Measurements from ENCODE around the gene MIS18BP1. TPM values are rescaled to one million over a fixed set of nuclear protein-coding genes. Genes with fewer than 3 reads are reported as not detected.
A peak's percentile ranks its signal among the peaks of the same experiment; 100 is the strongest.

The MIS18BP1 gene
- total RNA-seq, 4 donors from 2014 or later: 23.2 to 30.6 (median 27.3) TPM

DNA sequence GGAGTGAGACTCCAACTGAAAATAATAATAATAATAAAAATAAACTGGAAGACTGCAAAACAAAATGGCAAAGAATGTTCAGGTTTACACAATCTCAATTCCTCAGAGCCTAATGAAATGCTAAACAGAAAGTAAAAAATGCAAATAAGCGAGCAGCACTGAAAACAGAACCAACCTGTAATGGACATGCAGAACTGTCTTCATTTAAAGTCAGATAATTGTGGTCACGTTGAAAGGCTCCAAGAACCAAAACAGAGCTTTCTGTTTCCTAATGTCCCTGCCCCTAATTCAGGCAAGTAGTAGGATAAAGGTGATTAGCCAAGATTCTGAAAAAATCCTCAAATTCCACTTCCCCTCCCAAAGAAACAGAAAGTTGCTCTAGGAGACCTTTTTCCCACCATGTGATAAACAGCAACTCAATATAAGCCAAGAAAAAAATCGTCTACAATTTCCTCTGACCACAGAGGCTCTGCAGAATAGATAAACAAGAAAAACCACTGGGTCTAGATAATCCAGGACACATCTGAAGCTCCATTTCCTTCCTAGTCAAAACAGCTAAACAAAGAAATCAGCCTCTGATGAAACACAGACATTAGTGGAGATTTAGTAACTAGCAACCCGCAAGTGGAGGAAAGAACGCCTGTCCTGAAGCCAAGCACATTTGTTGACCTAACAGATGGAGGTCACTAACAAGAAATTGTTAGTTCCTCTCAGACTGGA is 3.0 kb downstream of the MIS18BP1 start:
- H3K4me3 ChIP-seq (ENCODE audit: low read depth, poor library complexity, severe bottlenecking): no peak overlapping the region
- DNase-seq (ENCODE audit: low spot score in 2 of 2): peak in 1 of 2 donors; percentile 20
- intact Hi-C loops (cut with DNase I; ENCODE audit: low total_unique reads): no loop called here
- 46 to 50% methylated on average over 5 of the region's 5 CpGs for WGBS, 2 donors
- no peak for TF ChIP-seq POLR2A (IDR thresholded peaks at IDR 0.05)

DNA sequence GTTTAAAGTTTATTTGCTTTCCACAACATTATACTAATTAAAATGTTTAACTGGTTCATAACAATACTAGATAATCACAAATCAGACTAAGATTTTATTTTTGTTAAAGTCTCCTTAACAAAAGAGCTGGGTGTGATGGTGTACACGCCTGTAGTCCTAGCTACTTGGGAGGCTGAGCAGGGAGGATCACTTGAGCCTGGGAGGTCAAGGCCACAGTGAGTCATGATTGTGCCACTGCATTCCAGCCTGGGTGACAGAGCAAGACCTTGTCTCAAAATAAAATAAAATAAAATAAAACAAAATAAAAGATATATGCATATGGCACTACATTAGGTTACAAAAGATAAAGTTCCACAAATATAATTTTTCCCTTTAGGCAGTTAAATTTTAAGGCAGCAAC is 5.6 kb downstream of the MIS18BP1 start:
- WGBS, 2 donors: 96 to 97% methylated on average over 1 of the region's 1 CpG
- no peak overlapping the region for H3K4me3 ChIP-seq (ENCODE audit: low read depth, poor library complexity, severe bottlenecking)
- no peak for DNase-seq (ENCODE audit: low spot score in 2 of 2)
- intact Hi-C loops (cut with DNase I; ENCODE audit: low total_unique reads): no loop called here
- TF ChIP-seq, protein P1, sequence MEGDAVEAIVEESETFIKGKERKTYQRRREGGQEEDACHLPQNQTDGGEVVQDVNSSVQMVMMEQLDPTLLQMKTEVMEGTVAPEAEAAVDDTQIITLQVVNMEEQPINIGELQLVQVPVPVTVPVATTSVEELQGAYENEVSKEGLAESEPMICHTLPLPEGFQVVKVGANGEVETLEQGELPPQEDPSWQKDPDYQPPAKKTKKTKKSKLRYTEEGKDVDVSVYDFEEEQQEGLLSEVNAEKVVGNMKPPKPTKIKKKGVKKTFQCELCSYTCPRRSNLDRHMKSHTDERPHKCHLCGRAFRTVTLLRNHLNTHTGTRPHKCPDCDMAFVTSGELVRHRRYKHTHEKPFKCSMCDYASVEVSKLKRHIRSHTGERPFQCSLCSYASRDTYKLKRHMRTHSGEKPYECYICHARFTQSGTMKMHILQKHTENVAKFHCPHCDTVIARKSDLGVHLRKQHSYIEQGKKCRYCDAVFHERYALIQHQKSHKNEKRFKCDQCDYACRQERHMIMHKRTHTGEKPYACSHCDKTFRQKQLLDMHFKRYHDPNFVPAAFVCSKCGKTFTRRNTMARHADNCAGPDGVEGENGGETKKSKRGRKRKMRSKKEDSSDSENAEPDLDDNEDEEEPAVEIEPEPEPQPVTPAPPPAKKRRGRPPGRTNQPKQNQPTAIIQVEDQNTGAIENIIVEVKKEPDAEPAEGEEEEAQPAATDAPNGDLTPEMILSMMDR (IDR thresholded peaks at IDR 0.05): no peak
- TF ChIP-seq POLR2A (IDR thresholded peaks at IDR 0.05): no peak

DNA sequence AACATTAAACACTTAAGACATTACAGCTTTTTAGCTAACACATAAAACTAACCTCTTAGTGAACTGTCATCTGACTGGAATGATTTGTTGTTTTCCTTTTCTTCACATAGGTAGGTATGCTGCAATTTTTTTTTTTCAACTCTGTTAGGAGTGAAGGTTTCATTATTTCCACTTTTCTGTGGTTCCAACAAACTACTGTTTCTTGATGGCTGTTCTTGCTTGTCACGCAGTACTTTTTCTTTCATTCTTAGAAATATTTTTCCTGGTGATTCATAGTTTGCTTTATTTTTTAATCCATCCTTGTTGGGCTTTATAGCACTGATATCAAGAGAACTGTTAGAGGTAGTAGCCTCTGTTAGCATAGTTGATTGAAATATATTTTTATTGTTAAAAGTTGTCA is 6.3 kb downstream of the MIS18BP1 start:
- no peak overlapping the region for H3K4me3 ChIP-seq (ENCODE audit: low read depth, poor library complexity, severe bottlenecking)
- intact Hi-C loops (cut with DNase I; ENCODE audit: low total_unique reads): no loop called here
- 82 to 90% methylated on average over 1 of the region's 1 CpG for WGBS, 2 donors
- no peak for TF ChIP-seq POLR2A (IDR thresholded peaks at IDR 0.05)
- TF ChIP-seq, protein P1 (IDR thresholded peaks at IDR 0.05): no peak
- no peak for DNase-seq (ENCODE audit: low spot score in 2 of 2)

DNA sequence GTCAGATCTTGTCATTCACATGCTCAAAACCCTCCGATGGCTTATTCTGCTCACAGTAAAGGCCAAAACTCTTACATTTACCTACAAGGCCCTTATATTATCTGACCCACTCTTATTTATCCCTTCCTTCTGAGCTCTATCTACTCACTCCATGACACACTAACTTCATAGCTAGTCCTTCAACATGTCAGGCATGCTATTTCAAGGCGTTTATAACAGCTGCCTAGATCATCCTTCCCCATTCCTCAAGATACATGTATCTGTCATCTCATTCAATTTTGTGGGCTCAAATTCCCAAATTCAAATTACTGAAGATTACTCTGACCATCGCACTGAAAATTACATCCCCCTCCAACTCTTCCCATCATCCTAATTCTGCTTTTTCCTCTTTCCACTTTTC is 6.9 kb downstream of the MIS18BP1 start:
- intact Hi-C loops (cut with DNase I; ENCODE audit: low total_unique reads): no loop called here
- H3K4me3 ChIP-seq (ENCODE audit: low read depth, poor library complexity, severe bottlenecking): no peak overlapping the region
- no peak for DNase-seq (ENCODE audit: low spot score in 2 of 2)
- TF ChIP-seq, protein P1 (IDR thresholded peaks at IDR 0.05): no peak
- TF ChIP-seq POLR2A (IDR thresholded peaks at IDR 0.05): no peak
- WGBS, 2 donors: 77 to 90% methylated on average over 3 of the region's 3 CpGs

DNA sequence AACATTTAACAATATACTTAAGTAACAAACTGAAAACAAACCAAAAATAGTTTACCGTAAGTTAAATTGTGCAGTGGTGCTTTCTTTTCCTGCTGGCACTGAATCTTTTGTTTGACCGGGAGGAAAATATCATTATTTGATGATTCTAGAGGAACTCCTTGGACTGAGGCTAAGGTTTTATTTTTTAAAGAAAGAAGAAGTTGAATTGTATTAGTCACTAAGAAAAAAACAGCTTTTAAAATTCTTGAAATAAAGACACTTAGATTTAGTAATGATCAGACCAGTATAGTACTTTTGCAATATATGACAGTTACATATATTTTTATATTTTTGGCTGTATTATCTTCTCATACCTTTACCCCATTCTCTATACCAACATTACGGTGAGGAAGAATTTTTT is 10.3 kb downstream of the MIS18BP1 start:
- no peak overlapping the region for H3K4me3 ChIP-seq (ENCODE audit: low read depth, poor library complexity, severe bottlenecking)
- WGBS, 2 donors: 62 to 70% methylated on average over 3 of the region's 3 CpGs
- intact Hi-C loops (cut with DNase I; ENCODE audit: low total_unique reads): no loop called here
- no peak for DNase-seq (ENCODE audit: low spot score in 2 of 2)
- TF ChIP-seq POLR2A (IDR thresholded peaks at IDR 0.05): no peak
- TF ChIP-seq, protein P1 (IDR thresholded peaks at IDR 0.05): no peak

DNA sequence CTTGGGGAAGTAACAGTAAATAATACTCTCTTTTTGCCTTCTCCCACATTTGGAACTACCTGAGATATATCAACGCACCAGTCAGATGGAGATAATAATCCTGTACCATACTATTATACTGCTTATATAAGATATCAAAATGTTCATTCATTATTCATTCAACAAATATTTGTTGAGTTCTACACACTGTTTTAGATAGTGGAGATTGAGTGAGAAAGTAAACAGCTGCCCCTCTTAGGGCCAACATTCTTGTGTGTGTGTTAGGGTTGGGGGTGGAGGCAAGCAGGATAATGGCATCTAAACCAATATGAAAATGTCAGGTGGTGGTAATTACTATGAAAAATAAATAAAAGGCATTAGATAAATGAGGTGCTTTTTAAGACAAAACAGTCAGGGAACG is 14.0 kb downstream of the MIS18BP1 start:
- DNase-seq (ENCODE audit: low spot score in 2 of 2): no peak
- TF ChIP-seq POLR2A (IDR thresholded peaks at IDR 0.05): no peak
- TF ChIP-seq, protein P1 (IDR thresholded peaks at IDR 0.05): no peak
- WGBS, 2 donors: 83 to 93% methylated on average over 2 of the region's 2 CpGs
- intact Hi-C loops (cut with DNase I; ENCODE audit: low total_unique reads): no loop called here
- H3K4me3 ChIP-seq (ENCODE audit: low read depth, poor library complexity, severe bottlenecking): no peak overlapping the region
